Astrocyte (in vitro differentiated cells and primary cell): Measurements from ENCODE around the gene SPDYE2. TPM values are rescaled to one million over a fixed set of nuclear protein-coding genes. Genes with fewer than 3 reads are reported as not detected.

Experiments
- total RNA-seq: library from RNA; stranded (reverse); gene quantifications from 2 replicates; pipeline ENCODE4 v1.2.1, GENCODE V29; 2021

Gene SPDYE2
- total RNA-seq, 1 donor from 2014 or later = not detected

Other genes with a start within 250 kb of the SPDYE2 start
- gene SPDYE6, start 194.8 kb upstream of the SPDYE2 start, total RNA-seq = not detected in 2 replicates
- 35.1 and 37.3 TPM in 2 replicates for gene PRKRIP1, start 154.9 kb upstream of the SPDYE2 start, total RNA-seq
- gene ORAI2, start 117.7 kb upstream of the SPDYE2 start, total RNA-seq = 57.6 and 64.4 TPM in 2 replicates
- gene ALKBH4, start 86.4 kb upstream of the SPDYE2 start, total RNA-seq = 8.7 and 12.4 TPM in 2 replicates
- 26.2 and 28.5 TPM in 2 replicates for gene LRWD1, start 86.2 kb upstream of the SPDYE2 start, total RNA-seq
- 36.9 and 41.4 TPM in 2 replicates for gene POLR2J, start 72.3 kb upstream of the SPDYE2 start, total RNA-seq
- gene RASA4B, start 33.4 kb upstream of the SPDYE2 start, total RNA-seq = 1.1 and 1.7 TPM in 2 replicates
- 3.3 and 3.4 TPM in 2 replicates for gene UPK3BL2, start 7.5 kb upstream of the SPDYE2 start, total RNA-seq
- 10.0 and 12.2 TPM in 2 replicates for gene POLR2J3, start 21.4 kb downstream of the SPDYE2 start, total RNA-seq
- 5.0 and 7.2 TPM in 2 replicates for gene RASA4, start 65.5 kb downstream of the SPDYE2 start, total RNA-seq
- 9.1 and 12.2 TPM in 2 replicates for gene UPK3BL1, start 91.6 kb downstream of the SPDYE2 start, total RNA-seq
- gene SPDYE2B, start 99.1 kb downstream of the SPDYE2 start, total RNA-seq = not detected in 2 replicates
- gene POLR2J2, start 120.4 kb downstream of the SPDYE2 start, total RNA-seq = 3.1 and 3.6 TPM in 2 replicates
- gene FAM185A, start 197.8 kb downstream of the SPDYE2 start, total RNA-seq = 4.6 and 4.9 TPM in 2 replicates